ENCODE results near the gene RNF213.

DNA sequence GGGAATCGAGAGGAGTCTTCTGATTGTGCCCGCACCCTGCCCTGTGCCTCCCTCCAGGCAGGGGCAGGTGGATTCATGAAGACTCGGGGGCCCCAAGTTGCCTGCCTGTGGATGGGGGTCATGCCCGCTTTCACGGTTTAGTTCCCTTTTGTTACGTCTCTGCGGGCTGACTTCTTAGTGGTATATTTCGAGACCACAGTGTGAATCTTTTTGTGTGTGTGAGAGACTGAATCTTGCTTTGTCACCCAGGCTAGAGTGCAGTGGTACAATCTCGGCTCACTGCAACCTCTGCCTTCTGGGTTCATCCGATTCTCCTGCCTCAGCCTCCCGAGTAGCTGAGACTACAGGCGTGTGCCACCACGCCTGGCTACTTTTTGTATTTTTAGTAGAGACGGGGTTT, 18.1 kb upstream of the RNF213 start:
- TF ChIP-seq, protein P1, sequence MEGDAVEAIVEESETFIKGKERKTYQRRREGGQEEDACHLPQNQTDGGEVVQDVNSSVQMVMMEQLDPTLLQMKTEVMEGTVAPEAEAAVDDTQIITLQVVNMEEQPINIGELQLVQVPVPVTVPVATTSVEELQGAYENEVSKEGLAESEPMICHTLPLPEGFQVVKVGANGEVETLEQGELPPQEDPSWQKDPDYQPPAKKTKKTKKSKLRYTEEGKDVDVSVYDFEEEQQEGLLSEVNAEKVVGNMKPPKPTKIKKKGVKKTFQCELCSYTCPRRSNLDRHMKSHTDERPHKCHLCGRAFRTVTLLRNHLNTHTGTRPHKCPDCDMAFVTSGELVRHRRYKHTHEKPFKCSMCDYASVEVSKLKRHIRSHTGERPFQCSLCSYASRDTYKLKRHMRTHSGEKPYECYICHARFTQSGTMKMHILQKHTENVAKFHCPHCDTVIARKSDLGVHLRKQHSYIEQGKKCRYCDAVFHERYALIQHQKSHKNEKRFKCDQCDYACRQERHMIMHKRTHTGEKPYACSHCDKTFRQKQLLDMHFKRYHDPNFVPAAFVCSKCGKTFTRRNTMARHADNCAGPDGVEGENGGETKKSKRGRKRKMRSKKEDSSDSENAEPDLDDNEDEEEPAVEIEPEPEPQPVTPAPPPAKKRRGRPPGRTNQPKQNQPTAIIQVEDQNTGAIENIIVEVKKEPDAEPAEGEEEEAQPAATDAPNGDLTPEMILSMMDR (IDR thresholded peaks at IDR 0.05): no peak
- no peak for TF ChIP-seq EP300 (IDR thresholded peaks at IDR 0.05)
